ENCODE data around the gene RGS9.

Gene RGS9

GRCh38 chr17:65228287-65228686 lies 91.1 kb downstream of the RGS9 start:
- TF ChIP-seq CTCF (conservative IDR thresholded peaks at IDR 0.05; ENCODE audit: low read length) = no peak
- DNase-seq (ENCODE audit: low read depth) = no peak
- H3K4me3 ChIP-seq (ENCODE audit: low read length) = no peak overlapping the region

GRCh38 chr17:65228734-65229620 lies 91.8 kb downstream of the RGS9 start:
- no peak for TF ChIP-seq CTCF (conservative IDR thresholded peaks at IDR 0.05; ENCODE audit: low read length)
- DNase-seq (ENCODE audit: low read depth) = peak; percentile 39
- H3K4me3 ChIP-seq (ENCODE audit: low read length) = no peak overlapping the region

GRCh38 chr17:65229621-65229995 lies 92.4 kb downstream of the RGS9 start:
- TF ChIP-seq CTCF (conservative IDR thresholded peaks at IDR 0.05; ENCODE audit: low read length) = no peak
- no peak for DNase-seq (ENCODE audit: low read depth)
- H3K4me3 ChIP-seq (ENCODE audit: low read length) = no peak overlapping the region

GRCh38 chr17:65230040-65230439 lies 92.9 kb downstream of the RGS9 start:
- H3K4me3 ChIP-seq (ENCODE audit: low read length) = no peak overlapping the region
- TF ChIP-seq CTCF (conservative IDR thresholded peaks at IDR 0.05; ENCODE audit: low read length) = no peak
- DNase-seq (ENCODE audit: low read depth) = no peak

- no peak for DNase-seq (ENCODE audit: low read depth)
- TF ChIP-seq CTCF (conservative IDR thresholded peaks at IDR 0.05; ENCODE audit: low read length) = peak; percentile 6; the same call in 1 of the 2 replicates
- no peak overlapping the region for H3K4me3 ChIP-seq (ENCODE audit: low read length)
These were observed 93.9 kb downstream of the RGS9 start for GRCh38 chr17:65231086-65231485.

GRCh38 chr17:65231662-65232335 lies 94.6 kb downstream of the RGS9 start:
- no peak overlapping the region for H3K4me3 ChIP-seq (ENCODE audit: low read length)
- DNase-seq (ENCODE audit: low read depth) = peak; percentile 87
- peak; percentile 91 for TF ChIP-seq CTCF (conservative IDR thresholded peaks at IDR 0.05; ENCODE audit: low read length)

GRCh38 chr17:65235284-65235683 lies 98.1 kb downstream of the RGS9 start:
- H3K4me3 ChIP-seq (ENCODE audit: low read length) = no peak overlapping the region
- DNase-seq (ENCODE audit: low read depth) = no peak
- TF ChIP-seq CTCF (conservative IDR thresholded peaks at IDR 0.05; ENCODE audit: low read length) = no peak
